Neural progenitor cell (in vitro differentiated cells): ENCODE measurements around the gene LCMT1. TPM values are rescaled to one million over a fixed set of nuclear protein-coding genes. Genes with fewer than 3 reads are reported as not detected.

Experiments used
- DNase-seq: peaks from one replicate; pipeline ENCODE4 v3.0.0-alpha.2; 2016; ENCODE audit warnings: low spot score
- H2AFZ ChIP-seq: fragments of 200-600 bp; sonication (generic); replicated peaks from 2 replicates; pipeline ENCODE4 v1.6.1; 2016; ENCODE audit warnings: antibody characterized with exemption
- H3F3A ChIP-seq: fragments of 200-600 bp; sonication (generic); 2 replicates; pipeline ENCODE4 v1.6.1; 2016; ENCODE audit warnings: antibody characterized with exemption, low read depth
- H3K27ac ChIP-seq: fragments of 200-600 bp; sonication (generic); 2 replicates; pipeline ENCODE4 v1.5.1; 2016; ENCODE audit warnings: mild to moderate bottlenecking
- H3K27me3 ChIP-seq: fragments of 200-600 bp; sonication (generic); 2 replicates; pipeline ENCODE4 v1.6.1; 2016; ENCODE audit warnings: mild to moderate bottlenecking, moderate library complexity
- H3K36me3 ChIP-seq: fragments of 200-600 bp; sonication (generic); 2 replicates; pipeline ENCODE4 v1.5.1; 2016
- H3K4me1 ChIP-seq: fragments of 200-600 bp; sonication (generic); 2 replicates; pipeline ENCODE4 v1.6.1; 2016; ENCODE audit warnings: mixed run types
- H3K4me2 ChIP-seq: fragments of 200-600 bp; sonication (generic); 2 replicates; pipeline ENCODE4 v1.6.1; 2016
- H3K4me3 ChIP-seq: fragments of 200-600 bp; sonication (generic); 2 replicates; pipeline ENCODE4 v1.5.1; 2016
- H3K79me2 ChIP-seq: fragments of 200-600 bp; sonication (generic); 2 replicates; pipeline ENCODE4 v1.6.1; 2016; ENCODE audit warnings: low read depth
- H3K9ac ChIP-seq: fragments of 200-600 bp; sonication (generic); 2 replicates; pipeline ENCODE4 v1.6.1; 2016
- H3K9me3 ChIP-seq: fragments of 200-600 bp; sonication (generic); 2 replicates; pipeline ENCODE4 v1.5.1; 2016; ENCODE audit warnings: low read depth
- H4K20me1 ChIP-seq: fragments of 200-600 bp; sonication (generic); 2 replicates; pipeline ENCODE4 v1.6.1; 2016; ENCODE audit warnings: low read depth
- H3K27ac Mint-ChIP-seq: 3 replicates; pipeline ENCODE4 v1.8.0; 2021; ENCODE audit warnings: mixed read lengths
- H3K27me3 Mint-ChIP-seq: 2 replicates; pipeline ENCODE4 v1.8.0; 2022; ENCODE audit warnings: low read depth, mild to moderate bottlenecking, inconsistent platforms, moderate library complexity, mixed read lengths; ENCODE audit not compliant: insufficient read depth
- H3K36me3 Mint-ChIP-seq: 3 replicates; pipeline ENCODE4 v1.8.0; 2021; ENCODE audit warnings: mixed read lengths
- H3K4me1 Mint-ChIP-seq: 3 replicates; pipeline ENCODE4 v1.8.0; 2021; ENCODE audit warnings: mixed read lengths
- H3K4me3 Mint-ChIP-seq: 3 replicates; pipeline ENCODE4 v1.8.0; 2021; ENCODE audit warnings: mild to moderate bottlenecking, moderate library complexity, mixed read lengths
- H3K9me3 Mint-ChIP-seq: 3 replicates; pipeline ENCODE4 v1.8.0; 2020; ENCODE audit warnings: mixed read lengths
- CTCF ChIP-seq: fragments of 200-600 bp; sonication (generic); IDR thresholded peaks from 2 replicates; pipeline ENCODE4 v1.5.1; 2017; ENCODE audit warnings: antibody characterized with exemption, mild to moderate bottlenecking
- EZH2 ChIP-seq: fragments of 200-600 bp; sonication (generic); IDR thresholded peaks from 2 replicates; pipeline ENCODE4 v1.6.1; 2017; ENCODE audit warnings: antibody characterized with exemption, mild to moderate bottlenecking, moderate library complexity
- EZH2phosphoT487 ChIP-seq: fragments of 200-600 bp; sonication (generic); IDR thresholded peaks from 2 replicates; pipeline ENCODE4 v1.6.1; 2017; ENCODE audit warnings: antibody characterized with exemption
- total RNA-seq: library from RNA; depleted of rRNA; stranded (reverse); fragments of >200 nt; gene quantifications from 2 replicates; pipeline ENCODE4 v1.2.3, GENCODE V29; 2015; ENCODE audit warnings: low replicate concordance

The LCMT1 gene
- total RNA-seq, 1 donor from 2014 or later, result 73.4 TPM

GRCh38 chr16:25089351-25089750, 22.2 kb upstream of the LCMT1 start:
- no peaks in the 10 kb centered on the region for H3K9me3 Mint-ChIP-seq
- H3K4me3 Mint-ChIP-seq, result no peak overlapping the region
- H3K27me3 Mint-ChIP-seq, result no peaks in the 10 kb centered on the region
- H3K36me3 ChIP-seq, result no peaks in the 10 kb centered on the region
- H3K79me2 ChIP-seq, result no peaks in the 10 kb centered on the region
- peaks cover 9% of the 10 kb centered on the region for H3K27me3 ChIP-seq
- no peak overlapping the region for H3K4me3 ChIP-seq
- no peaks in the 10 kb centered on the region for H3F3A ChIP-seq
- no peak overlapping the region for H3K27ac ChIP-seq
- no peak overlapping the region for H3K4me2 ChIP-seq
- H4K20me1 ChIP-seq, result no peaks in the 10 kb centered on the region
- peaks cover 8% of the 10 kb centered on the region for H3K4me1 Mint-ChIP-seq
- DNase-seq, result no peak
- no peaks in the 10 kb centered on the region for H3K9me3 ChIP-seq
- no peak overlapping the region for H3K9ac ChIP-seq
- H2AFZ ChIP-seq, result no peak overlapping the region
- H3K27ac Mint-ChIP-seq, result no peak overlapping the region
- no peak for TF ChIP-seq CTCF
- no peak for TF ChIP-seq EZH2phosphoT487
- no peak for TF ChIP-seq EZH2
- no peaks in the 10 kb centered on the region for H3K4me1 ChIP-seq
- H3K36me3 Mint-ChIP-seq, result no peaks in the 10 kb centered on the region

- H3K27me3 Mint-ChIP-seq, result peaks cover 2% of the 10 kb centered on the region
- peaks cover 40% of the 10 kb centered on the region for H3K27me3 ChIP-seq
- no peak for TF ChIP-seq CTCF
- TF ChIP-seq EZH2, result no peak
- no peak for TF ChIP-seq EZH2phosphoT487
- H3K4me1 ChIP-seq, result no peaks in the 10 kb centered on the region
- no peak overlapping the region for H3K4me3 ChIP-seq
- no peak overlapping the region for H2AFZ ChIP-seq
- no peak overlapping the region for H3K4me2 ChIP-seq
- DNase-seq, result no peak
- H3K9ac ChIP-seq, result no peak overlapping the region
- H3F3A ChIP-seq, result no peaks in the 10 kb centered on the region
- H3K9me3 Mint-ChIP-seq, result no peaks in the 10 kb centered on the region
- no peak overlapping the region for H3K27ac ChIP-seq
- no peak overlapping the region for H3K27ac Mint-ChIP-seq
- no peak overlapping the region for H3K4me3 Mint-ChIP-seq
- no peaks in the 10 kb centered on the region for H3K79me2 ChIP-seq
- H3K36me3 ChIP-seq, result no peaks in the 10 kb centered on the region
- H4K20me1 ChIP-seq, result no peaks in the 10 kb centered on the region
- no peaks in the 10 kb centered on the region for H3K36me3 Mint-ChIP-seq
- H3K9me3 ChIP-seq, result no peaks in the 10 kb centered on the region
- peaks cover 7% of the 10 kb centered on the region for H3K4me1 Mint-ChIP-seq
Measured at GRCh38 chr16:25092441-25092840, 19.1 kb upstream of the LCMT1 start.

- no peak overlapping the region for H3K4me2 ChIP-seq
- no peaks in the 10 kb centered on the region for H3K9me3 Mint-ChIP-seq
Measured at GRCh38 chr16:25093208-25094061, 18.1 kb upstream of the LCMT1 start.

More at GRCh38 chr16:25093208-25094061, 18.1 kb upstream of the LCMT1 start:
- DNase-seq, result no peak
- H3K4me3 ChIP-seq, result no peak overlapping the region
- H2AFZ ChIP-seq, result no peak overlapping the region
- Mint-ChIP-seq H3K27ac (peak overlapping the region; percentile 82), H3K27me3 (peaks cover 2% of the 10 kb centered on the region), H3K4me3 (no peak overlapping the region), H3K4me1 (peaks cover 5% of the 10 kb centered on the region), H3K36me3 (no peaks in the 10 kb centered on the region)
- no peak for TF ChIP-seq EZH2
- no peak for TF ChIP-seq CTCF
- no peak for TF ChIP-seq EZH2phosphoT487
- no peaks in the 10 kb centered on the region for H3K36me3 ChIP-seq
- no peaks in the 10 kb centered on the region for H3K4me1 ChIP-seq
- H4K20me1 ChIP-seq, result no peaks in the 10 kb centered on the region
- H3K27me3 ChIP-seq, result peaks cover 43% of the 10 kb centered on the region
- H3F3A ChIP-seq, result no peaks in the 10 kb centered on the region
- H3K9ac ChIP-seq, result no peak overlapping the region
- H3K79me2 ChIP-seq, result no peaks in the 10 kb centered on the region
- H3K9me3 ChIP-seq, result no peaks in the 10 kb centered on the region
- no peak overlapping the region for H3K27ac ChIP-seq
